HepG2 (cell line): ENCODE results near the gene MARK4. TPM values are rescaled to one million over a fixed set of nuclear protein-coding genes. Genes with fewer than 3 reads are reported as not detected.
A peak's percentile ranks its signal among the peaks of the same experiment; 100 is the strongest.

Source experiments
- ATAC-seq: fragments of 200-7000 bp; cut with Tn5 transposase; 3 replicates; pipeline ENCODE4 v1.9.1; 2020; ENCODE audit warnings: mild to moderate bottlenecking, moderate library complexity
- BruUV-seq: library from RNA; stranded (reverse); fragments of 400-500 nt; replicated peaks from 2 replicates; lab custom pipeline; 2021; lab: Mats Ljungman, UMichigan
- CTCF ChIA-PET: fragments of 300-600 bp; formaldehyde crosslinking; extraction: SDS; loops from one replicate; lab custom pipeline; 2021; ENCODE audit warnings: low total read pairs, inconsistent platforms, low intra/inter-chr PET ratio; lab: Yijun Ruan, JAX
- POLR2A ChIA-PET: fragments of 350-600 bp; sonication (Branson Sonifier 250); formaldehyde crosslinking; loops from one replicate; lab custom pipeline; 2020; ENCODE audit warnings: antibody characterized with exemption, inconsistent platforms; lab: Yijun Ruan, JAX
- DNase-seq: peaks from one replicate; pipeline ENCODE4 v3.0.0-alpha.2; 2015; ENCODE audit warnings: low spot score
- FAIRE-seq: peaks from 3 replicates; lab custom pipeline; 2011; peaks lifted over from hg19 to GRCh38; lab: Jason Lieb, UNC
- H2AFZ ChIP-seq: one replicate; pipeline ENCODE4 v1.6.1; 2011; ENCODE audit warnings: low read length, inconsistent platforms
- H3K27ac ChIP-seq: fragments of 300-600 bp; 3 replicates; pipeline ENCODE4 v1.8.0; 2011; ENCODE audit warnings: mixed run types, mild to moderate bottlenecking, mixed read lengths, low read length, inconsistent platforms; ENCODE audit not compliant: insufficient read depth; ENCODE audit errors: extremely low read length
- H3K27me3 ChIP-seq, 2 experiments: fragments of 200-600 bp in 1 of 2; 2 replicates in 1 of 2; 3 replicates in 1 of 2; pipeline versions ENCODE4 v1.6.0 to v1.8.0; 2011; ENCODE audit warnings: low read length in 2 of 2, mild to moderate bottlenecking in 2 of 2, moderate library complexity in 2 of 2, inconsistent platforms in 1 of 2; ENCODE audit not compliant: insufficient read depth in 2 of 2, control insufficient read depth in 1 of 2
- H3K36me3 ChIP-seq, 2 experiments: fragments of 200-600 bp in 1 of 2; replicated peaks in 1 of 2; 2 replicates in 1 of 2; 3 replicates in 1 of 2; pipeline versions ENCODE4 v1.5.1 to v1.8.0; 2011; ENCODE audit warnings: low read length in 2 of 2, inconsistent platforms in 1 of 2; ENCODE audit not compliant: insufficient read depth in 2 of 2, control insufficient read depth in 1 of 2
- H3K4me1 ChIP-seq: 2 replicates; pipeline ENCODE4 v1.5.1; 2012; ENCODE audit warnings: low read length, inconsistent platforms; ENCODE audit not compliant: insufficient read depth
- H3K4me2 ChIP-seq: 2 replicates; pipeline ENCODE4 v1.6.0; 2011; ENCODE audit warnings: low read depth, low read length, inconsistent platforms
- H3K4me3 ChIP-seq, 3 experiments: fragments of 200-600 bp in 1 of 3; sonication (generic), shearing (Covaris generic) in 1 of 3; replicated peaks in 1 of 3; 2 replicates each; pipeline ENCODE4 v1.5.1; 2011 to 2016; ENCODE audit warnings: low read length in 3 of 3, inconsistent platforms in 2 of 3, low read depth in 2 of 3, mild to moderate bottlenecking in 2 of 3, control low read depth in 1 of 3, mixed read lengths in 1 of 3; ENCODE audit not compliant: insufficient read depth in 1 of 3
- H3K79me2 ChIP-seq: one replicate; pipeline ENCODE4 v1.6.1; 2011; ENCODE audit warnings: low read length, inconsistent platforms; ENCODE audit not compliant: insufficient read depth
- H3K9ac ChIP-seq: 2 replicates; pipeline ENCODE4 v1.6.0; 2011; ENCODE audit warnings: mild to moderate bottlenecking, low read depth, low read length, inconsistent platforms; ENCODE audit not compliant: insufficient read depth
- H3K9me3 ChIP-seq: 2 replicates; pipeline ENCODE4 v1.5.1; 2012; ENCODE audit warnings: mild to moderate bottlenecking, low read length
- H4K20me1 ChIP-seq: 2 replicates; pipeline ENCODE4 v1.6.0; 2011; ENCODE audit warnings: inconsistent platforms, mild to moderate bottlenecking, low read length, moderate library complexity; ENCODE audit not compliant: insufficient read depth
- BHLHE40 ChIP-seq: IDR thresholded peaks from 2 replicates; pipeline ENCODE4 v1.6.1; 2011; ENCODE audit warnings: low read length, improper control_type of control experiment
- HMG20B ChIP-seq: conservative IDR thresholded peaks from 2 replicates; pipeline ENCODE4 v1.6.1; 2016; ENCODE audit warnings: missing genetic modification reagents, missing compliant biosample characterization
- MIXL1 ChIP-seq: IDR thresholded peaks from 2 replicates; pipeline ENCODE4 v1.6.1; 2016
- RBFOX2 ChIP-seq: fragments of 200-400 bp; formaldehyde crosslinking; IDR thresholded peaks from 2 replicates; pipeline ENCODE4 v1.6.1; 2017; ENCODE audit warnings: low read depth, mild to moderate bottlenecking, low read length
- RFXAP ChIP-seq: sonication (generic); formaldehyde crosslinking; IDR thresholded peaks from 2 replicates; pipeline ENCODE4 v1.4.0; 2020; ENCODE audit warnings: missing genetic modification reagents, borderline replicate concordance
- SMAD9 ChIP-seq: sonication (generic); formaldehyde crosslinking; IDR thresholded peaks from 2 replicates; pipeline ENCODE4 v1.5.1; 2020; ENCODE audit warnings: mild to moderate bottlenecking, missing genetic modification reagents
- ZC3H4 ChIP-seq: sonication (generic); formaldehyde crosslinking; IDR thresholded peaks from 2 replicates; pipeline ENCODE4 v1.4.0; 2020; ENCODE audit warnings: missing genetic modification reagents, borderline replicate concordance
- ZNF138 ChIP-seq: sonication (generic); formaldehyde crosslinking; IDR thresholded peaks from 2 replicates; pipeline ENCODE4 v1.5.0; 2020; ENCODE audit warnings: mild to moderate bottlenecking, low read depth, missing genetic modification reagents
- ZNF501 ChIP-seq: sonication (generic); formaldehyde crosslinking; IDR thresholded peaks from 2 replicates; pipeline ENCODE4 v1.5.1; 2020; ENCODE audit warnings: mild to moderate bottlenecking, moderate library complexity, missing genetic modification reagents
- ZNF792 ChIP-seq: IDR thresholded peaks from 2 replicates; pipeline ENCODE4 v1.6.1; 2016
- ZNF816 ChIP-seq: sonication (generic); formaldehyde crosslinking; IDR thresholded peaks from 2 replicates; pipeline ENCODE4 v1.8.0; 2022; ENCODE audit warnings: missing genetic modification reagents, mild to moderate bottlenecking, borderline replicate concordance
- WGBS: methylation state at CpG from one replicate; pipeline ENCODE4 v1.1.6; 2017; ENCODE audit warnings: low lambda C conversion rate; 5-methylcytosine and 5-hydroxymethylcytosine counted together
- in situ Hi-C: cut with HindIII; loops from 2 replicates; pipeline ENCODE4 v1.10.0; 2017; ENCODE audit warnings: low pct_unique_long_range_greater_than_20kb; ENCODE audit not compliant: extremely low pct_ligation_motif_present
- intact Hi-C: fragments of 100-400 bp; cut with micrococcal nuclease; formaldehyde crosslinking; loops from one replicate; pipeline ENCODE4 v1.10.0; 2022; ENCODE audit not compliant: unreplicated experiment
- polyA plus RNA-seq, 8 experiments: library from polyadenylated mRNA; depleted of rRNA in 3 of 8; stranded (reverse) in 7 of 8; unstranded in 1 of 8; fragments of >200 nt; fragmentation: Illumina TruSeq in 4 of 8; extraction: Trizol in 4 of 8; gene quantifications; 2 replicates each; pipeline versions ENCODE4 v1.2.1 to v1.2.3, GENCODE V29; 2011 to 2016; ENCODE audit warnings: low read depth in 4 of 8, missing spikeins in 1 of 8, mixed read lengths in 1 of 8; ENCODE audit not compliant: insufficient read depth in 1 of 8
- total RNA-seq, 5 experiments: library from RNA; depleted of rRNA; stranded (reverse); fragments of >200 nt; fragmentation: Illumina TruSeq; extraction: Trizol; gene quantifications; 2 replicates each; pipeline ENCODE4 v1.2.3, GENCODE V29; 2016; ENCODE audit warnings: low read depth in 1 of 5
- TF ChIP-seq, protein P1 (sequence below): sonication (generic); formaldehyde crosslinking; IDR thresholded peaks from 2 replicates; pipeline ENCODE4 v1.4.0; 2020; ENCODE audit warnings: mild to moderate bottlenecking, missing genetic modification reagents

The MARK4 gene
- total and polyA plus RNA-seq, 2 of the 13 experiments (the other 11 are each of a cell fraction or from before 2014, with no cell fraction given), result 7.0 to 12.2 TPM

DNA sequence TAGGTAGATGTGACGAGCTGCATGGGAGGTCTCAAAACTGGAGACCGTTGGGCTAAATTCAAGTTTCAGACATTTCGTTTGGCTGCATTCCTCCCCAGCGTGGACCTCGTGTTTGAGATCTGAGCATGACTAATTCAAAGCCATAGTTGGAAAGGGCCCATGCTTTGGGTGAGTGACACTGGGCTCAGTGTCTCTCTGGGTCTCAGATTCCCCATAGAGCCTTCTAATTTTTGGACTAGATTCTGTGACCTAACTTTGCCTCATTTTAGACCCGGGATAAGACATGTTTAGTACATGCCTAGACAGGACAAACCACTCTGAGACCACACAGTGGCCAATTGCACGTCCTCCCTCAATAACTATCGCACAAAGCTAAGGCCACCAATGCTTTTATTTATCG, 55.0 kb downstream of the MARK4 start:
- Histone ChIP-seq H3K27me3 (no peaks in the 10 kb centered on the region), H3K27ac (no peak overlapping the region), H3K4me2 (no peak overlapping the region), H4K20me1 (no peaks in the 10 kb centered on the region), H3K4me1 (peaks cover 22% of the 10 kb centered on the region), H3K9ac (no peak overlapping the region), H3K79me2 (no peaks in the 10 kb centered on the region)
- intact Hi-C loops, result no loop called here
- in situ Hi-C loops, result no loop called here
- ChIA-PET POLR2A (no interaction called here), CTCF (no interaction called here)
- FAIRE-seq, result no peak
- WGBS, result 52% methylated on average over 9 of the region's 9 CpGs
- peak; percentile 15; the same call in 1 of the 3 replicates for ATAC-seq
- no TSS peak for BruUV-seq
- TF ChIP-seq ZNF816 (CRISPR knock-in tag), result no peak
- TF ChIP-seq, protein P1, sequence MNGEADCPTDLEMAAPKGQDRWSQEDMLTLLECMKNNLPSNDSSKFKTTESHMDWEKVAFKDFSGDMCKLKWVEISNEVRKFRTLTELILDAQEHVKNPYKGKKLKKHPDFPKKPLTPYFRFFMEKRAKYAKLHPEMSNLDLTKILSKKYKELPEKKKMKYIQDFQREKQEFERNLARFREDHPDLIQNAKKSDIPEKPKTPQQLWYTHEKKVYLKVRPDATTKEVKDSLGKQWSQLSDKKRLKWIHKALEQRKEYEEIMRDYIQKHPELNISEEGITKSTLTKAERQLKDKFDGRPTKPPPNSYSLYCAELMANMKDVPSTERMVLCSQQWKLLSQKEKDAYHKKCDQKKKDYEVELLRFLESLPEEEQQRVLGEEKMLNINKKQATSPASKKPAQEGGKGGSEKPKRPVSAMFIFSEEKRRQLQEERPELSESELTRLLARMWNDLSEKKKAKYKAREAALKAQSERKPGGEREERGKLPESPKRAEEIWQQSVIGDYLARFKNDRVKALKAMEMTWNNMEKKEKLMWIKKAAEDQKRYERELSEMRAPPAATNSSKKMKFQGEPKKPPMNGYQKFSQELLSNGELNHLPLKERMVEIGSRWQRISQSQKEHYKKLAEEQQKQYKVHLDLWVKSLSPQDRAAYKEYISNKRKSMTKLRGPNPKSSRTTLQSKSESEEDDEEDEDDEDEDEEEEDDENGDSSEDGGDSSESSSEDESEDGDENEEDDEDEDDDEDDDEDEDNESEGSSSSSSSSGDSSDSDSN, result no peak
- TF ChIP-seq MIXL1 (CRISPR knock-in tag), result no peak
- TF ChIP-seq BHLHE40, result no peak
- no peak for TF ChIP-seq RFXAP (CRISPR knock-in tag)
- no peak for TF ChIP-seq ZNF138
- TF ChIP-seq HMG20B (CRISPR knock-in tag), result no peak
- no peak for TF ChIP-seq ZNF501 (CRISPR knock-in tag)
- no peak for TF ChIP-seq RBFOX2
- TF ChIP-seq SMAD9 (CRISPR knock-in tag), result no peak
- TF ChIP-seq ZC3H4 (CRISPR knock-in tag), result no peak
- no peak for TF ChIP-seq ZNF792 (CRISPR knock-in tag)
- TF ChIP-seq, all 625 proteins: peak for 0
- Histone ChIP-seq H3K36me3 (no peaks in the 10 kb centered on the region), H2AFZ (no peak overlapping the region), H3K9me3 (no peaks in the 10 kb centered on the region), H3K4me3 (no peak overlapping the region)
- DNase-seq, result no peak
